ENCODE results near the gene PRDM16. TPM values are rescaled to one million over a fixed set of nuclear protein-coding genes. Genes with fewer than 3 reads are reported as not detected.

The PRDM16 gene
- polyA plus RNA-seq, 1 donor = 0.62 TPM

DNA sequence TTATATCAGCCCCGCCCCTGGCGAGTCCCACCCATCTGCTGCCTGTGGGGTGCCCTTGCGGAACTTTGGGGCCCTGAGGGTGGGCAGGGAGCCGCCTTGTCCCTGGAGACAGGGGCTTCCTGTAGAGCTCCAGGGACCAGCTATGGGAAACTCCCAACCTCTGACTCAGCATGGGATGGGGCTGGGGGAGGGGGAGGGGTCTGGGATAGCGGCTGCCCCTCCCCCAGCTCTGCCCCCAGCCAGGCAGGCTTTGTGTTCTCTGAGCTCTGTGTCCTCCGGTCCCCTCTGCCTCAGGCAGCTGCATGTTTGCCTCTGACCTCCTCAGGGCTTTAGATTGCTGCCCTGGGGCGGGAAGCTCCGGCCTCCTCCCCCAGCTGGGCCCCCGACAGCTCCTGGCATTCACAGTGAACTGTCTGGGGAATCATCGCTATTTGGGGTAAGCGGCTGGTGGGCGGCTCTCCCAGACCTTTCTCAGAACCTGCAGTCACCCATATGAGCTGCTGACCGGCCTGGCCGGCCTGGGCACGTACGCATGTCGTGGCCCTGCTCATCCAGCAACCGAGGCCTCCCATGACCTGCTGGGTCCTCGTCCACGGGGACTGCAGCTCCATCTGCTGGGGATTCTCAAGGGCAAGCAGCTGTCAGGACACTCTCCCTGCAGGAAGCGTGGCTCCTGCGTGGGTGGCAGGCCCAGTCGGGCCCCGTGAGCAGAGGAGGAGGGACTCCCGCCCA is 402.5 kb downstream of the PRDM16 start:
- no peak for DNase-seq (ENCODE audit: low read depth)

DNA sequence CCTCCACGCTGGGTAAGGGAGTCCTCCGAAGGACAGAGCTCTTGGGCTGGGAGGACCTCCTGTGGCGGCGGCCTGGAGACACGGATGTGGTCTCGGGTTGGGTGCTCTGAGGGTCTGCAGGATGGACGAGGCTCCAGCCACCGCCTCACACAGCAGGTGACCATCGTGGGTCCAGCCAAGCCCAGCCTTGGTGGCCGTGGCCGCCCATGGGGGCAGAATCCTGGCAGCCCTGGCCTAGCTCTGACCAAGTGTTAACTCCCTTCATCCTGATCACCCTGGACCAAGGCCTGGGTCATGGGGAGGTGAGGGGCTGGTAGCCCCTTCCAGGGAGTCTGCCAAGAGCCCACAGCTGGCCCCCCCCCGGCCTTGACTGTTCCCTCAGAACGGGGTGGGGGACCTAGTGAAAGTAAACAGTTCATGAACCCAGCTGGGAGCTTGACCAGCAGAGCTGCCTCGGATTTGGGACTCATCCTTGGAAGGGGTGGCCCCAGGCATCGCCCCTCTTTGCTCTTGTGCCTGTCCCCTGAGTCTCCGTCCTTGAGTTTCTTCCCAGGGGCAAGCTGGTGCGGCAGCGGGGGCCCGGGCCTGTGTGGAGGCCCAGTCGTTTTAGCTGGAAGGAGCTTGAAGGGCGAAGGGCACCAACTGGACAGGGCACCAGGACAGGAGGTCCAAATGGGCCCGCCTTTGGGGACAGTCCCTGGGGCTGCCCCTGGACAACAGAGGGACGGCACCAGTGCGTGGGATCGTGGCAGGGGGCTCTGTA is 403.3 kb downstream of the PRDM16 start:
- DNase-seq (ENCODE audit: low read depth) = no peak

DNA sequence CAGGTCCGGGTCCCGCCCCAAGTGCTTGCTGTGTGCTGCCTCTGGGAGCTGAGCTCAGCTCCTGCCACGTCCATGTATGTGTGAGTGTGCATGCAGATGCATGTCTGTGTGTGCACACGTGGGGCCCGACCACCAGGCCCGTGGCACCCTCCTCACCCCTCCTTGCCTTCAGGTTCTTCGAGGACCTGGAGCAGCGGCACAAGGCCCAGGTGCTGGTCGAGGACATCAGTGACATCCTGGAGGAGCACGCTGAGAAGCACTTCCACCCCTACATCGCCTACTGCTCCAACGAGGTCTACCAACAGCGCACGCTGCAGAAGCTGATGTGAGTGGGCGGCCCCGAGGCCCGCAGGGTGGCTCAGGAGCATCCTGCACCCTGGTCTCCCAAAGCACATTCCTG is 403.9 kb downstream of the PRDM16 start:
- DNase-seq (ENCODE audit: low read depth) = no peak

DNA sequence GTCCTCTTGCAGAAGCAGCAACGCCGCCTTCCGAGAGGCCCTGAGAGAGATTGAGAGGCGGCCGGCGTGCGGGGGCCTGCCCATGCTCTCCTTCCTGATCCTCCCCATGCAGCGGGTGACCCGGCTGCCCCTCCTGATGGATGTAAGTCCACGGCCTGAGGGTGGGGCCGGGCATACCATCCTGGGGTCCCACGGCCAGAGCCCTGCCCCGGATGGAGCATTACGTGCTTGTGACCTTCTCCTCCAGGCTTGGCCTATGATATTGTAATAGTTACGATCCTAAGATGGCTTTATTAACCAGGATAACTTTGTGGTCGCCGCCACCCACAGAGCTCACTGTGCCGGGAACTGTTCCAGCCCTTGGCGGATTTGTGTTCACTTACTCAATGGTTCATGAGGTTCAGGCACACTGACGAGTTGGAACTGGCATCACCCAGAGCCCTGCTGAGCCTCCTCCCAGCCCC is 404.4 kb downstream of the PRDM16 start:
- no peak for DNase-seq (ENCODE audit: low read depth)

DNA sequence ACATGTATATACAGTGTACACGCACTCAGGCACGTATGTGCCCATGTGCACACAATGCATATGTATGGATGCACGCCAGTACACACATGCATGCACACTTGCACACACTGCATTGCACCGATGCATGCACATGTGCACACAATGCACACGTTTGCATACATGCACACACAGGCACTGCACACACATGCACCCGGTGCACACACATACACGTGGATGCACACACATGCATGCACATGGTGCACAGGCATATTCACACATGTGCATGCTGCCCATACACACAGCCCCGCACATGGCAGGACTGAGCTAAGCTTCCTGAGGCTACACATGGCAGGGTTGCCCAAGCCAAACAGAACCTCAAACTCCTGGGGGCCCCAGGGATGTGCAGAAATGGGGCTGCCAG is 405.0 kb downstream of the PRDM16 start:
- DNase-seq (ENCODE audit: low read depth) = no peak

DNA sequence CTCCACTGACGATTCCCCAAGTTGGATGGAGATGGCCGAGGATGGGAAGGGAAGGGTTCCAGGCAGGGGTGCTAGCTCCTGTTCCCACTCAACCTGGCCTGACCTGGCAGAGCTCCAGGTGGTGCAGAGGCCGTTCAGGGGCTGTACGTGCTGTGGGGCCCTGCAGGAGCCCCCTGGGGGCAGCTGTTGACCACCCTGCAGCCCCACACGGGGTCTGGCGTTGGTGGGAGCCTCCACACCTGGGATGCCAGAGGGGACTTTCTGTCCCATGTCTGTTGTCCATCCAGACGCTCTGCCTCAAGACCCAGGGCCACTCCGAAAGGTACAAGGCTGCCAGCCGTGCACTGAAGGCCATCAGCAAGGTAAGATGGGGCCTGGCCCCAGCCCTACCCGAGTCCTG is 405.4 kb downstream of the PRDM16 start:
- DNase-seq (ENCODE audit: low read depth) = no peak

DNA sequence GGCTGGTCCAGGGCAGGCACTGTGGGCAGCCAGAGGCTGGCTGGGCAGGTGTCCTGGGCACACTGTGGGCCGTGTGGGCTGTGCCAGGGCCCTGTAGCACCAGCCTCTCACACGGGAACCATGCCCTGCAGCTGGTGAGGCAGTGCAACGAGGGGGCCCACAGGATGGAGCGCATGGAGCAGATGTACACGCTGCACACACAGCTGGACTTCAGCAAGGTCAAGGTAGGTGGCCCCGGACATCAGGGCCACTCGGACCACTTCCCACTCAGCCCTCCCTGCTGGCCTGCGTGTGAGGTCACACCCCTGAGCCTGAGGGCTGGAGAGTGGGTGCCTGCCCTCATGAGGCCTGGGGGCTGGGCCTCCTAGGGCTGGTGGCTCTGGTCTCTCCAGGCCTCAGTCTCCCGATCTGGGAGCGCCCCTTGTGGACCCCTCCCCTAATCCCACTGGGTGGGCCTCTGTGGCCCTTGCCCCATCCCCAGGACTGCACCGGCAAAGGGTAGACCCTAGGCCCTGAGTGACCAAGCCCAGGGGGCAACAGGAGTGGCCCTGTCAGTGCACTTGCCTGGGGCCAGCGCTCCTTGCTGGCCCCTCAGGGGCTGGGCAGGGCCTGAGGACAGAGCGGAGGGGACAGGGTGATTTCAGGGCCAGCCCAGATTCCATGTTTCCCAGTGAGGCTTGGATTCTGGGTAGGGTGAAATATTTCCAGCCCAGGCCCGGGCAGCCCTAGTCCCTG is 407.0 kb downstream of the PRDM16 start:
- DNase-seq (ENCODE audit: low read depth) = no peak

DNA sequence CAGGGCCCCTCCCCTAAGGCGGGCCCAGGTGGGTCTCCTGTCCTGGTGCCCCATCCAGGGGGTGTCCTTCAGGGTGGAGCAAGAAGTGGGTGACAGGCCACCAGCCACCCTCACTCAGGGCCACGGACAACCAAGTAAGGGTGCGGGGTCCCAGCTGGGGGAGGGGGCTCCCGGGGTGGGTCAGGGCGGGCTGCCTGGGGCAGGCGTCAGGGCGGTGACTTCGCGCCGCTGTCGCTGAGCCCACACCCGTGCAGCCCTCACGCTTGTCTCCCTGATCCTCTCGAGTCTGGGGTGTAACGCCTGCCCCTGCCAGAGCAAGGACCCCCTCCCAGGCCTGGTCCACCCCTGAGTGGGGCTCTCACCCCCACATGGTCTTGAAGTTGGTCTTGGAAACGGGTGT is 407.7 kb downstream of the PRDM16 start:
- DNase-seq (ENCODE audit: low read depth) = no peak

DNA sequence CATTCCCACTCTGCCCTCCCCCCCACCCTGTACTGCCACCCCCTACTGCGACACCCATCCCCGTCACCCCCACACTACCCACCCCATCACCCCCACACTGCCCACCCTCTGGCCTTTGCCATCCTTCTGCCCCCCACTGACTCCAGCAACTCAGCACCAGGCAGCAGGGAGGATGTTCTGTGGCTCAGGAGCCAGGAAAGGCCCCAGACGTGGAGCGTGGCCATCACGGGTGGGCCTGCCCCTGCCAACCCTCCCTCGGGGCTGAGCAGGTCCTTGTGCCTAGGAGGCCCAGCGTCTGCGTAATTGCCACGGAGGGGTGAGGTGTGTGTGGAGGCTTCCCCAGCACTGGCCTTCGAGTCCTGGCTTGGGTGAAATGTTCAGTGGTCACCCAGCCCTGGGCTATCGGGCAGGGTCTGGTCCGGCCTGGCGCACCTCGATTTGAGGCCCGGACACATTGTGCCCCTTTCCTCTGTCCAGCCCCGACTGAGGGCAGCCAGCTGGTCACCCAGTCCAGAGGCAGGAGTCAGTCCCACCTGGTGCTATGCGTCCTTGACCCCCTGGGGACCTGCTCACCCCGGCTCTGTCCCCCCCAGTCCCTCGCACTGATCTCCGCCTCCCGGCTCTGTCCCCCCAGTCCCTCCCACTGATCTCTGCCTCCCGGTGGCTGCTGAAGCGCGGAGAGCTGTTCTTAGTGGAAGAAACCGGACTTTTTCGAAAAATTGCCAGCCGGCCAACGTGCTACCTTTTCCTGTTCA is 408.4 kb downstream of the PRDM16 start:
- DNase-seq (ENCODE audit: low read depth) = no peak

DNA sequence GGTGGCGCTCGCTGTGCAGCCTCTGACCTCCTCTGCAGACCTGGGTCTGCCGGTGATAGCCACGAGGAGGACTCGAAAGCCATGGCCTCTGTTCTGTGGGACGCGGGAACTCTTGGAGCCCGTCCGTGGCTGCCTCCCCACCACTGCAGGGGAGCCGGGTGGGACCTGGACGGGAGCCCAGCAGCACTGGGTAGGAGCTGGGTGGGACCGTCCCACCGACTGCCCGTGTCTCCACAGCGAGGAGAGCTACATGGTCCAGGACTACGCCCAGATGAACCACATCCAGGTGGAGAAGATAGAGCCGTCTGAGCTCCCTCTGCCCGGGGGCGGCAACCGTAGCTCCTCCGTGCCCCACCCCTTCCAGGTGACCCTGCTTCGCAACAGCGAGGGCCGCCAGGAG is 409.2 kb downstream of the PRDM16 start:
- DNase-seq (ENCODE audit: low read depth) = no peak

DNA sequence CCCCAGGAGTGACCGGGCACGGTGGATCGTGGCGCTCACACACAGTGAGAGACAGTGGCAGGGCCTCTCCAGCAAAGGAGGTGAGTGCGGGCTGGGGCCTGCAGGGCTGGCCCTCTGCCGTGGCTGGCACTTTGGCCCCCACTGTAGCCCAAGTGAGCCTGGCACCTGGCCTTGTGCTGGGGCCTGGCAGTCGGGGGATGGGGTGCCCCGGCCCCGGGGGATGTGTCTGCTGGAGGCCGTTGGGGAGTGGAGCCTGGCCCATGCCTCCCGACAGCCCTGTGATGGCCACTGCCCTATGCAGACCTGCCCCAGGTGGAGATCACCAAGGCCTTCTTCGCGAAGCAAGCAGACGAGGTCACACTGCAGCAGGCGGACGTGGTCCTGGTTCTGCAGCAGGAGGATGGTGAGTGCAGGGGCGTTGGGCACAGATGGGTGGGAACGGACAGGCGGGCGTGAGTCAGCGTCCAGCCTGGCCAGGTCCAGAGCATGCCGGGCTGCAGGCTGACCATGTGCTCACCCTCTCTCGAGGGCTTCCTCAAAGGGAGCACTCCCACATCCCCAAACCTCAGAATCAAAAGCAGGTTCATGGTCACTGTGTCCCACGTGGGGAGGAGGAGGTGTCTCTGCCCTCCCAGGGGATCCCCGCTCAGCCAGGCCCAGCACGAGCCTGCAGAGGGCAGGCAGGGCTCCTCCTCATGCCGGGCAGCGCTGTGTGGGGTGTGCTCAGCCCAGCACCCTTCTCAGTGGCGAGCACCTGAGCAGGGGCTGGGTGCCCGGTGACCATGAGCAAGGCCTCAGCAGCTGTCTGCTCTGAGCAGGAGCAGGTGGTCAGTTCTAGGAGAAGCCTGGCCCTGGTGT is 410.7 kb downstream of the PRDM16 start:
- no peak for DNase-seq (ENCODE audit: low read depth)

DNA sequence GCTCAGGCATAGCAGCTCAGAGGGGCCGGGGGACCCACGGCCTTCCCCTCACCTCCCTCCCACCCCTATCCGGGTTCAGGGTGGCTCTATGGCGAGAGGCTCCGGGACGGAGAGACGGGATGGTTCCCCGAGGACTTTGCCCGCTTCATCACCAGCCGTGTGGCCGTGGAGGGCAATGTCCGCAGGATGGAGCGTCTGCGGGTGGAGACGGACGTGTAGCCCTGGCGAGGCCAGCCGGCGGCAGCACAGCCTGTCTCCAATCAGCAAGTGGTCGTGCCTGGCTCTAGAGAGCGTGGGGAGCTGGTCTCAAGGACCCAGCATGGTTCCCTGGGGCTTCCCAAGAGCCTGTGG is 411.3 kb downstream of the PRDM16 start:
- DNase-seq (ENCODE audit: low read depth) = no peak

DNA sequence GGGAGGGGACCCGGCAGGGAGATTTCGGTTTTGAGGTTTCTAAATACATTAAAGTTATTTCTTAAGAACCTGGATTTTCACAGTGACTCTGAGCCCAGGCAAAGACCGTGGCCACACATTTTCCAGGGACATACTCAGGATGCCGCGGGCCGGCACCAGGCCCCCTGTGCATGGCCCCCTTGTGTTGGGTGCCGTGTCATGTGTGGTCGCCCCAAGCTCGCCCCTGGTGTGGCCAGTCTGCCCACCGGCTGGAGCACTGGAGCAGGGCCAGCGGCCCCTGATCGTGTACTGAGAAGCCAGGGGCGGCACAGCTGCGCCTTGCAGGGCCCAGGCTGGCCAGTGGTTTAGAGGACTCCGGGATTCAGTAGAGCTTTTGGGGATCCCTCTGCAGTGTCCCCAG is 412.0 kb downstream of the PRDM16 start:
- no peak for DNase-seq (ENCODE audit: low read depth)

DNA sequence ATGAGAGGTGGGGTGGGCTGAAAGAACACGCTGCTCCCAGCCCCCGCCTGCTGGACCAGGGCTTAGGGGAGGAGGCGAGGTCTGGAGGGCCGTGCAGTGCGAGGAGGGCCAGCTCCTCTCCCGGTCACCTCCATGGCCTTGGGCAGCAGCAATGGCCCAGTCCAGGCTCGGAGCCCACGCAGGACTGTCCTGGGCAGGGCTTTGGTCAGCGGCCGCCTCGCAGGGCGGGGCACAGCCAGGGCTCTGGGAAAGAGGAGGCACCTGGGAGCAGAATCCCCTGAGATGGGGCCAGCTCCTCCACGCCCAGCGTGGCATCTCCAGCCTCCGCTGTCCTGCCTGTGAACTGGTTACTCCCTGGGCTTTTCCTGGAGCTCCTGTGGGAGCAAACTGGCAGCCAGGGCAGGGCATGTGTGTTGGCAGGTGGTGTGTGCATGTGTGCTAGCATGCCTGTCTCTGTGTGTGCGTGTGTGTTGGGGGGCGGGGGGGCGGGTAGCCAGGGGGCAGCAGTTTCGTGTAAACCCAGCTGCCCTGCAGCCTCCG is 412.9 kb downstream of the PRDM16 start:
- no peak for DNase-seq (ENCODE audit: low read depth)

DNA sequence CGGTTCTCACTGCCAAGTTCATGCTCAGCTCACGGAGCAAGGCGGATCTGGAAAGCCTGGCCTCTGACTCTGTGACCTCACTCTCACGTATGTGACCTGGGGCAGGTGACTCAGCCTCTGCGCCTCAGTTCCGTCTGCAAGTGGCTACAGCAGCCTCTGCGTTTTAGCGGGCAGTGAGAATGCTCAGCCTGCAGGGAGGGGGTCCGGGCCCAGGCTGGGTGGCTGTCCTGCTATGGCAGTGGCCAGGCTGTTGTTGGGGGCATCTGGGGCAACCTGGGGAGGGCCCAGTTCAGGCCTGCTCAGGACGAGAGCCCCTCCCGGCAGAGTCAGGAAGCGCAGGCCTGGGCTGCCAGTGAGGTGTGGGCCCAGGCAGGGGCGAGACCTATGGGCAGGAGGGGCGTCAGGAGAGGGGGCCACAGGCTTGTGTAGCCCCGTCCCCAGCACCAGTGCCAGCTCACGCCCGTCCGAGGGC is 413.4 kb downstream of the PRDM16 start:
- no peak for DNase-seq (ENCODE audit: low read depth)

DNA sequence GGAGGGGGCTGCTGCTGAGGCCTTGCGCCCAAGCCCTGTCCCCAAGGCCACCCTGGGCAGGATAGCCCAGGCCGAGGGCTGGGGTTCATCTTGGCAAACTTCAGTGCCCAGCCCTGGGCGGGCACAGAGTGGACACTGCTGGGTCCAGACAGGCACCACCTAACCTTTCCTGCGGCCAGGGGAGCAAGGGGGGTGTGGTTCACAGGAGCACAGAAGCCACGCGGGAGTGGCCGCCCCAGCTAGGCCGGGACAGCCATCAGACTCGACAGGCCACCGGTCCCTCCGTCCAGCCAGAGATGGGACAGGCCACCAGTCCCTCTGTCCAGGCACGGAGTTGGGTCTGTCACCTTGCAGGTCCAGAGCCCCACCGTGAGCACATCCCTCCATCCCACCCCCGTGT is 414.4 kb downstream of the PRDM16 start:
- DNase-seq (ENCODE audit: low read depth) = no peak

DNA sequence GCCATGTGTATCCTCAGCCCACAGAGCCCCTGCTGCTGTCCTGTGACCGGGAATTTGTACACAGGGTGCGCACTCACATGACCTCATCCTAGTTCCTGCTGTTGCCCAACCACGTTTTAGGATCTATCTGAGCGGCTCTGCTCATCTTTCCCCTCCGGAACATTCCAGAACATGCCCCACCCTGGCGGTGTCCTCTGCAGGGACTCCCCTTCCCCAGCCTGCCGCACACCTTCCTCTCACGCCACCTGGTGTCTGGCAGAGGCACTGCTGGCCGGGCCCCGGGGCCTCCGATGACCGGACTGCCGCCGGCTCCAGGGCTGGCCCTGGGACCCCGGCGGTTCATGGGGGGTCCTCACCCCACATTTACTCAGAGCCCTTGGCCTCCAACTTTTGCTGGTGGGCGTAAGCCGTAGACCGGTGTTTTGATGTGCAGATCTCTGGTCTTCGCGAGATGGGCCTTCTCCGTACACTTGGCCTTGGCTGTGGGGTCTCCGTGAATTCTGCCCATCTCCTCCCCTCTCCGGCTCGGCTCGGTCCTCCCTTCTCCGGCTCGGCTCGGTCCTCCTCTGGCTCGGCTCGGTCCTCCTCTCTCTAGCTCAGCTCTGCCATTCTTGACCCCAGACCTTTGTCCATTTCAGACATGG is 414.9 kb downstream of the PRDM16 start:
- DNase-seq (ENCODE audit: low read depth) = no peak

DNA sequence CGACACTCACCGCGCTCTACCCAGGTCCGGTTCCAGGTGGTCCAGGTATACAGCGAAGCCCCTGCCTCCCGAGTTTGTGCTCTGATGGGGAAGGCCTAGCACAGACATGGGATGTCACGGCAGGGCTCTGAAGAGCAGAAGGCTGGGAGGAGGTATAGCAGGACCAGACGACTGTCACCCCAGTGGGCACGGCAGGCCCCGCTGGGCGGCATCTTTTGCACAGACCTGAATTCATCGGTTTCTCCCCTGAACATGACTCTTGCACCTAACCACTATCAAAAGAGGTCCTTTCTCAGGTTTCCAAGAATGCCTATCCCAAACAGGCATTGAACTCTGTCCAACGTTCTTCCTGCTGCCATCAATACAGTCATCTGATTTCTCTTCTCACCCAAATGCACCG is 416.0 kb downstream of the PRDM16 start:
- DNase-seq (ENCODE audit: low read depth) = no peak
